ENCODE measurements around the gene FOXN3. TPM values are rescaled to one million over a fixed set of nuclear protein-coding genes. Genes with fewer than 3 reads are reported as not detected.
A peak's percentile ranks its signal among the peaks of the same experiment; 100 is the strongest.

FOXN3 gene
- polyA plus RNA-seq, 3 donors: 38.7 to 57.4 (median 42.0) TPM

GRCh38 chr14:89360277-89360676 is 56.8 kb downstream of the FOXN3 start:
- Mint-ChIP-seq H3K27me3 (ENCODE audit: low read depth in 3 of 3) (peaks cover 0 to 2% (median 0%) of the 10 kb centered on the region in 3 donors), H3K4me3 (no peak overlapping the region), H3K4me1 (peaks cover 64% of the 10 kb centered on the region), H3K9me3 (peaks cover 0 to 2% (median 0%) of the 10 kb centered on the region in 7 donors), H3K36me3 (peaks cover 0 to 4% of the 10 kb centered on the region in 2 donors), H3K27ac (peak overlapping the region; percentile 75 to 89 (median 84))
- no peak for DNase-seq
- Histone ChIP-seq H3K4me1 (ENCODE audit: control insufficient read depth in 1 of 2, insufficient read depth in 2 of 2, low read length in 2 of 2) (peaks cover 66 to 70% of the 10 kb centered on the region in 2 donors), H3K79me2 (ENCODE audit: insufficient read depth, low read length) (peaks cover 72% of the 10 kb centered on the region), H3K4me2 (replicated peaks; ENCODE audit: extremely low read depth, low read length, poor library complexity, severe bottlenecking) (no peak overlapping the region), H3K9ac (ENCODE audit: insufficient read depth, low read length, poor library complexity, severe bottlenecking) (no peak overlapping the region), H3K27ac (ENCODE audit: low read depth in 1 of 2, low read length in 2 of 2) (peak overlapping the region; percentile 51 to 62), H4K20me1 (ENCODE audit: insufficient read depth, low read length) (peaks cover 53% of the 10 kb centered on the region), H3K27me3 (ENCODE audit: control insufficient read depth in 2 of 2, insufficient read depth in 2 of 2, low read length in 2 of 2) (no peaks in the 10 kb centered on the region), H3K9me3 (replicated peaks in 1 of 2; ENCODE audit: control insufficient read depth in 1 of 2, insufficient read depth in 1 of 2, low read length in 2 of 2) (no peaks in the 10 kb centered on the region), H2AFZ (ENCODE audit: insufficient read depth, low read depth, low read length, poor library complexity, severe bottlenecking) (no peak overlapping the region), H3K4me3 (replicated peaks in 1 of 3; ENCODE audit: low read depth in 2 of 3, low read length in 3 of 3) (no peak overlapping the region), H3K36me3 (replicated peaks in 1 of 2; ENCODE audit: control insufficient read depth in 1 of 2, insufficient read depth in 2 of 2, low read length in 2 of 2) (no peaks in the 10 kb centered on the region)
- WGBS (ENCODE audit: insufficient coverage): 0% methylated on average over 1 of the region's 3 CpGs
- intact Hi-C loops (cut with micrococcal nuclease): no loop called here
- TF ChIP-seq CTCF (IDR thresholded peaks at IDR 0.05): no peak

GRCh38 chr14:89359477-89360222 is 57.4 kb downstream of the FOXN3 start:
- peaks cover 60 to 64% of the 10 kb centered on the region in 2 donors for H3K4me1 ChIP-seq (ENCODE audit: control insufficient read depth in 1 of 2, insufficient read depth in 2 of 2, low read length in 2 of 2)

More at GRCh38 chr14:89359477-89360222, 57.4 kb downstream of the FOXN3 start:
- no peak overlapping the region for H3K4me3 Mint-ChIP-seq
- H3K36me3 Mint-ChIP-seq: peaks cover 0 to 4% of the 10 kb centered on the region in 2 donors
- Histone ChIP-seq H4K20me1 (ENCODE audit: insufficient read depth, low read length) (peaks cover 49% of the 10 kb centered on the region), H3K27me3 (ENCODE audit: control insufficient read depth in 2 of 2, insufficient read depth in 2 of 2, low read length in 2 of 2) (no peaks in the 10 kb centered on the region), H3K4me3 (replicated peaks in 1 of 3; ENCODE audit: low read depth in 2 of 3, low read length in 3 of 3) (no peak overlapping the region), H3K36me3 (replicated peaks in 1 of 2; ENCODE audit: control insufficient read depth in 1 of 2, insufficient read depth in 2 of 2, low read length in 2 of 2) (no peaks in the 10 kb centered on the region), H3K27ac (ENCODE audit: low read depth in 1 of 2, low read length in 2 of 2) (peak overlapping the region; percentile 51 to 62), H3K9ac (ENCODE audit: insufficient read depth, low read length, poor library complexity, severe bottlenecking) (no peak overlapping the region), H3K9me3 (replicated peaks in 1 of 2; ENCODE audit: control insufficient read depth in 1 of 2, insufficient read depth in 1 of 2, low read length in 2 of 2) (no peaks in the 10 kb centered on the region), H3K4me2 (replicated peaks; ENCODE audit: extremely low read depth, low read length, poor library complexity, severe bottlenecking) (no peak overlapping the region), H2AFZ (ENCODE audit: insufficient read depth, low read depth, low read length, poor library complexity, severe bottlenecking) (no peak overlapping the region), H3K79me2 (ENCODE audit: insufficient read depth, low read length) (peaks cover 73% of the 10 kb centered on the region)
- peaks cover 0 to 2% (median 0%) of the 10 kb centered on the region in 7 donors for H3K9me3 Mint-ChIP-seq
- peaks cover 58% of the 10 kb centered on the region for H3K4me1 Mint-ChIP-seq
- 80% methylated on average over 4 of the region's 13 CpGs for WGBS (ENCODE audit: insufficient coverage)
- H3K27me3 Mint-ChIP-seq (ENCODE audit: low read depth in 3 of 3): peaks cover 0 to 2% (median 0%) of the 10 kb centered on the region in 3 donors
- intact Hi-C loops (cut with micrococcal nuclease): no loop called here
- TF ChIP-seq CTCF (IDR thresholded peaks at IDR 0.05): no peak
- peak in 2 of 3 donors; percentile 37 to 47 for DNase-seq
- H3K27ac Mint-ChIP-seq: peak overlapping the region; percentile 75 to 89 (median 84)

Data from CD14-positive monocyte (primary cell).